Non-pigmented ciliary epithelial cell (primary cell): ENCODE measurements around the gene CT45A3.
"Not testable (repeated sequence)": the region's sequence is repeated elsewhere in the genome, so short reads cannot be mapped to it uniquely, and the experiment has no call there.

ENCODE experiments used
- DNase-seq: peaks from one replicate; pipeline ENCODE4 v3.0.0-alpha.2; 2010; ENCODE audit warnings: low read depth

The CT45A3 gene

GRCh38 chrX:135768091-135768490 lies at the start of gene CT45A3:
CT45A3 (minus strand) TSS chrX:135768191; CDS start chrX:135764444, 3,747 bp downstream.
- DNase-seq: not testable (repeated sequence)

- not testable (repeated sequence) for DNase-seq
Measured at GRCh38 chrX:135802687-135803086, 34.7 kb upstream of the CT45A3 start, which contains the start of gene CT45A6. CT45A6 (minus strand) TSS chrX:135802787; CDS start chrX:135798993, 3,794 bp downstream.

GRCh38 chrX:135785403-135785802 lies 17.4 kb upstream of the CT45A3 start, which contains the start of gene CT45A5:
CT45A5 (minus strand) TSS chrX:135785503; CDS start chrX:135781729, 3,774 bp downstream.
- not testable (repeated sequence) for DNase-seq

GRCh38 chrX:135744739-135745138 lies 23.3 kb downstream of the CT45A3 start:
- not testable (repeated sequence) for DNase-seq

- DNase-seq: no peak
Measured at GRCh38 chrX:135741192-135741715, 26.7 kb downstream of the CT45A3 start.

- DNase-seq: no peak
Measured at GRCh38 chrX:135740681-135741149, 27.3 kb downstream of the CT45A3 start.

- no peak for DNase-seq
Measured at GRCh38 chrX:135737366-135738071, 30.5 kb downstream of the CT45A3 start.

- DNase-seq: not testable (repeated sequence)
Measured at GRCh38 chrX:135734666-135735065, 33.3 kb downstream of the CT45A3 start.

- DNase-seq: no peak
Measured at GRCh38 chrX:135713795-135714194, 54.2 kb downstream of the CT45A3 start.

GRCh38 chrX:135713183-135713689 lies 54.8 kb downstream of the CT45A3 start, which contains the start of gene CT45A1:
CT45A1 (plus strand) TSS chrX:135713639; CDS start chrX:135718941, 5,302 bp downstream.
- DNase-seq: not testable (repeated sequence)
